ENCODE results near the gene C5AR1. TPM values are rescaled to one million over a fixed set of nuclear protein-coding genes. Genes with fewer than 3 reads are reported as not detected.
A peak's percentile ranks its signal among the peaks of the same experiment; 100 is the strongest.
"Not testable (repeated sequence)": the region's sequence is repeated elsewhere in the genome, so short reads cannot be mapped to it uniquely, and the experiment has no call there.

C5AR1 gene
- total RNA-seq, result 135 TPM
- long read RNA-seq, transcript C5AR1-201 (2 exons, 2,311 nt), result major isoform, 31 of 48 reads
- long read RNA-seq, partial matches to known transcripts, result 7 of 48 reads
- long read RNA-seq, other reads (novel, unspliced or antisense), result 10 of 48 reads

DNA sequence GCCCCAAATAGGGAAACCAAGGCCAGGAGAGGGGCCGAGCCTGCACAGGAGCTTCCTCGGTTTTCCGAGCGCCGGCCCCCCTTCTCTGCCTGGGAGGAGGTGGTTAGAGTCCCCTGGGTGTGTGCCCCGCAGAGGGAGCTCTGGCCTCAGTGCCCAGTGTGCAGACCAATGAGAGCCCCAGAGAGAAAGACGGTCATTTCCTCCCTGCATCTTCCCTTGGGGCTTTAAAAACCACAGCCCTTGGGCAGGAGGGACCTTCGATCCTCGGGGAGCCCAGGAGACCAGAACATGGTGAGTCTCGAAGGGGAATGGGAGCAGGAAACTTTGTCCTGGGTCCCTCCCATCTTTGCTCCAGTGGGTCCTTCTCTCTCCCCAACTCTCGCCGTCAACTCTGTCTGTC is at the start of gene C5AR1:
TSS of gene C5AR1 (plus strand) at position 254 of the 400 bp plus-strand sequence. CDS start at position 289, 35 bp downstream.
- no peak for DNase-seq (ENCODE audit: low spot score)

DNA sequence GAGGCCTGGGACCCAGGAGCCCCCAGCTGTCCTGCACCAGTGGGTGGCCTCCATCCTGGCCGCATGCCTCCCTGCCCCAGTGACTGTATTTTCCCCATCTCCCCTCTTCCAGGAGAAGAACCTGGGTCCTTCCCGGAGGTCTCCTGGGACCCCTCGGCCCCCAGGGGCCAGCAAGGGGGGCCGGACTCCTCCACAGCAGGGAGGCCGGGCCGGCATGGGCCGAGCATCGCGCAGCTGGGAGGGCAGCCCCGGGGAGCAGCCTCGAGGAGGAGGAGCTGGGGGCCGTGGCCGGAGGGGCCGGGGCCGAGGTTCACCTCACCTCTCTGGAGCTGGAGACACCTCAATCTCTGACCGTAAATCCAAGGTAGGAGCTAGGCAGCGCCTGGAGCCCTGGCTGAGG is 49.2 kb upstream of the C5AR1 start:
- no peak for DNase-seq (ENCODE audit: low spot score)

DNA sequence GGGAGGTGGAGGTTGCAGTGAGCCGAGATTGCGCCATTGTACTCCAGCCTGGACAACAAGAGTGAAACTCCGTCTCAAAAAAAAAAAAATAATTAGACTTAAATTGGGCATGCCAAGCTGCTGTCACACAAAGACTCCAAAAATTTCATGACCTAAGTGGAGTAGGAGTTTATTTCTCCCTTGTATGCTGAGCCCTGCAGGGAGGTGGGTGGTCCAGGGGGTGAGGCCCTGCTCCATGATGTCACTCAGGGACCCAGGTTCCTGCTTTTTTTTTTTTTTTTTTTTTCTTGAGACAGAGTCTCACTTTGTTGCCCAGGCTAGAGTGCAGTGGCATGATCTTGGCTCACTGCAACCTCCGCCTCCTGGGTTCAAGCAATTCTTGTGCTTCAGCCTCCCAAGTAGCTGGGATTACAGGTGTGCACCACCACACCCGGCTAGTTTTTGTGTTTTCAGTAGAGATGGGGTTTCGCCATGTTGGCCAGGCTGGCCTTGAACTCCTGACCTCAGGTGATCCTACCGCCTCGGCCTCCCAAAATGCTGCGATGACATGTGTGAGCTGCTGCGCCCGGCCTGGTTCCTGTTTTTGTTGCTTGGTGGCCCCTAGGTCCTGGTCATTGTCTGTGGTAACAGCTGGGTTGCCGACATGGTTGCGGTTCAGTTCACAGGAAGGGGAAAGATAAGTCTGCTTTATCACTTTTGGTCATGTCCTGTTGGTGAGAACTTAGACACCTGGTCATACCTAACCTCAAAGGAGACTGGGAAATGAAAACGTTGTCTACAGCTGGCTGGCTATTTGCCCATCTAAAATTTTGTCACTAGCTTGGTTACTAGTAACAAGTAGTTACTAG is 47.5 kb upstream of the C5AR1 start:
- DNase-seq (ENCODE audit: low spot score), result not testable (repeated sequence)

DNA sequence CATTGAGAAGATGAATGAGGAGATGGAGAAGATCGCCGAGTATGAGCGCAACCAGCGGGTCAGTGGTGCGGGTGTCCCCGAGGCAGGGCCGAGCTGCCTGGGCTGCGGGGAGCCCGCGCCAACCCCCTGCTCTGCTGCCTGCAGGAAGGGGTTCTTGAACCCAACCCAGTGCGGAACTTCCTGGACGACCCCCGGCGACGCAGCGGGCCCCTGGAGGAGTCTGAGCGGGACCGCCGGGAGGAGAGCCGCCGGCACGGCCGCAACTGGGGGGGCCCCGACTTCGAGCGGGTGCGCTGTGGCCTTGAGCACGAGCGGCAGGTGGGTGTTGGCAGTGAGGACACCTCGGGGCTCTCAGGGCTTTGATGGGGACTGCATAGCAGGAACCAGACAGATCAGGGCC is 45.0 kb upstream of the C5AR1 start:
- no peak for DNase-seq (ENCODE audit: low spot score)

DNA sequence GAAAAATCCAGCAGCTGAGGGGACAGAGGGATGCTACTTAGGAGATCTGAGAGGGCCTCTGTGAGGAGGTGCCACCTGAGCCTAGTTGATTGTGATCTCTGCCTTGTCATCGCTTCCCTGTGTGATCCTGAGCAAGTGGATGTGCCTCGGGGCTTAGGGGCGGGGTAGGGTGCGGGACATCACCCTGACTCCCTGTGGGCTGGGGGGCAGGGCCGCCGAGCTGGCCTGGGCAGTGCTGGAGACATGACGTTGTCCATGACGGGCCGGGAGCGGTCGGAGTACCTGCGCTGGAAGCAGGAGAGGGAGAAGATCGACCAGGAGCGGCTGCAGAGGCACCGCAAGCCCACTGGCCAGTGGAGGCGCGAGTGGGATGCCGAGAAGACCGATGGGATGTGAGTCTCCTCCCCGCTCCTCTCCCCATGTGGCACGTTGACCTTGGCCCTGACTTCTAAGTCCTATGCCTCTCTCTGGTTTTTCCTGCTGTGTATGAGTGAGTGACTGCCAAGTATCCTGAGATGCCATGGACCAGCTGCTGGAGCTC is 43.2 kb upstream of the C5AR1 start:
- DNase-seq (ENCODE audit: low spot score), result no peak

DNA sequence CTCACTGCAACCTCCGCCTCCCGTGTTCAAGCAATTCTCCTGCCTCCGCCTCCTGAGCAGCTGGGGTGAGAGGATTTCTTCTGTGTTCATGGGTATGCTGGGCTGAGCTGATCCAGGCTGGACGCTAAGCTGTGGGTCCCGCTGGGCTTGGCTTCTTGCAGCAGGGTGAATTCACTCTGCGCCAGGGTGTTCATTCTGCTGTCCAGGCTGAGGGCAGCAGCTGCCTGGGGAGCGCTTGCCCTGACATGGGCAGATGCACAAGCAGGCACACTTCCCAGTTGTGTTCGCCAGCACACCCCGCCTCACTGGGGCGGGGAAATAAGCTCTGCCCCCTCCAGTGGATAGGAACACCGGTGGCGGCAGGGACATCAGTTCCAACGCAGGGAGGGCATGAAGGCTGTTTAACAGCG is 42.3 kb upstream of the C5AR1 start:
- DNase-seq (ENCODE audit: low spot score), result no peak

DNA sequence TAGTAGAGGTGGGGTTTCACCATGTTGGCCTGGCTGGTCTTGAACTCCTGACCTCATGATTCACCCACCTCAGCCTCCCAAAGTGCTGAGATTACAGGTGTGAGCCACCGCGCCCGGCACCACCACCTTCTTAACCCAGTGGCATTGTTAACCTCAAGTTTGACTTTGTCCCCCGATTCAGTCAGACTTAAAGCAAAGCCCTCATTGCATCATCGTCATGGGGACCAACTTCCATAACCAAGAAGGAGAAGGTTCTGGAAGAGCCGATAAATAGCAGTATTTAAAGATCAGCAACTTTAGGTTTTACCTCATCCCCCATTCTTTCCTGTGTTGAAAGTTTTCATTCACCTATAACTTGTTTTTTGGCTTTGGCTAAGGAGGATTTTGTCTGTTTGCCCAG is 41.6 kb upstream of the C5AR1 start:
- no peak for DNase-seq (ENCODE audit: low spot score)

DNA sequence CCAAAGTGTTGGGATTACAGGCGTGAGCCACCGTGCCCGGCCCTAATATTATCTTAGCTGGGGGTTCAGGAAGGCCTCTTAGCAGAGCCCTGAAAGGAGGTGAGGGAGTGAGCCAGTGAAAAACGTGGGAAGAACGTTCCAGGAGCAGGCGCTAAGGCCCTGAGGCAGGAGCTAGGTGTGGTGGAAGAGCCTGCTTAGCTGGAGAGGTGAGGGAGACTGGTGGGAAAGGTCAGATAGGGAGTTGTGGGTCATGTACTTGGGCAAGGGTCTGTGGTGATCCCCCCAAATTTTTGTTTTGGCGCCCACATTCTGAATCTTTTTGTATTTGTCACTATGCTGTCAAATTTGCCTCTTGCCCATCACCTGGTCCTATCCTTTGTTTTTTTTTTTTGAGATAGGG is 40.1 kb upstream of the C5AR1 start:
- DNase-seq (ENCODE audit: low spot score), result no peak

DNA sequence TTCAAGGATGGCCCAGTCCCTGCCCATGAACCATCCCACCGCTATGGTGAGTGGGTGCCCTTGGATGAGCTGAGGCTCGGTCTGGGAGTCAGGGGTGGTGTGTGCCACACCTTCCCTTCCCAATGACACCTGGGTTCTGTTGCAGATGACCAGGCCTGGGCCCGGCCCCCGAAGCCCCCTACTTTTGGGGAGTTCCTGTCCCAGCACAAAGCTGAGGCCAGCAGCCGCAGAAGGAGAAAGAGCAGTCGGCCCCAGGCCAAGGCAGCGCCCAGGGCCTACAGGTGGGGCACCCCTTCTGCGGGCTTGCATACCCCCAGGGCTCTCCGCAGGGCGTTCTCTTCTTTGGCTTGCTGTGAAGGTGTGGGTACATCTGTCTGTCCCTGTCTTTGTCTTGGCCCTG is 39.3 kb upstream of the C5AR1 start:
- no peak for DNase-seq (ENCODE audit: low spot score)

DNA sequence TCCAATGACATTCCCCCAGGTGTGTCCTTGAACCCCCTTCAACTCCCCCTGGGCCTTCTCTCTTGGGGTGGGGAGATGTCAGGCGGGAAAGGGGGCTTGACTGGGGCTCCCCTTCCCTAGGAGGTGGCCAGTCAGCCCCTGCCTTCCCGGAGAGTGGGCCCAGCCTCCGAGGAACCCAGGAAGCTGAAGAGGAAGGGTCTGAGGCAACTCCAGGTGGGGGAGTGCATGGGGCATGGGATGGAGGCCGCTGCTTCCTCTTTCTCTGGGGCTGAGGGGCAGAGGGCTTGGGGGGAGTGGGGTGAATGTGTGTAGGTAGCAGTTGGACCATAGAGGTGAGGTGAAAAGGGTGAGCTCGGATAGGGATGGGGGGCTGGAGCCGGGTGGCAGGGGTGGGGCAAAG is 37.7 kb upstream of the C5AR1 start:
- no peak for DNase-seq (ENCODE audit: low spot score)

DNA sequence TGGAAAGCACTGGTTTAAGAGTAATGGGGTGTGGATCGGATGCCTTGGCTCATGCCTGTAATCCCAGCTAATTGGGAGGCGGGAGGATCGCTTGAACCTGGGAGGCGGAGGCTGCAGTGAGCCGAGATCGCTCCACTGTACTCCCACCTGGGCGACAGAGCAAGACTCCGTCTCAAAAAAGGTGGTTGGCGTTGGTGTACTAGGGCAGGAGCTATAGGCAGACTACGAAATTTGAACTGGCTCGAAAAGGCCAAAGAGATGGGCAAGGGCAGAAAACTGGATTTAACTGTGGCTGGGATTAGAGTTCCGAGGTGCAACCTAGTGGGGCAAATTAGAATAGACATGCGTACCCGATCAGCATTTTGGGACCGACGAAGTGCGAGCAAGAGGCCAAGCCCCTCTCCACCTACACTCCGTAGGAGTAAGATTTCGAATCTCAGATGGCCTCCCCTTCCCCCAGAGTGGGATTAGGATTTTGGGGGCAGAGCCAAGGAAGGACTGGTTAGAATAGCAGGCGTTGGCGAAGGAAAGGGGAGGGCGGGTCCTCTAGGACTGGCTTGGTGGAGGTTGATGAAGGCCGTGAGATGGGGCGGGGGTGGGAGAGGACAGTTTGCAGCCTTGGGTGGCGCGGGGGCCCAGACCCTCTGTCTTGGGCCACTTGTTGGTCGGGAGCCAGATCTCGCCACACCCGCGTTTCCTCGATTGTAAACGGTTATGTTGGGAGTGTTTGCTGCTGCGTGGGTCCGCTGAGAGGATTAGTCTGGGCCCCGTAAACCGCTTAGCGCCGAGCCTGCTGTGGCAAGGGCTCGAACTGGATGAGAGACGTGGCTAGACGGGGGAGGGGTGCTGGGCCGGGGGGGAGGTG is 37.0 kb upstream of the C5AR1 start:
- DNase-seq (ENCODE audit: low spot score), result no peak

DNA sequence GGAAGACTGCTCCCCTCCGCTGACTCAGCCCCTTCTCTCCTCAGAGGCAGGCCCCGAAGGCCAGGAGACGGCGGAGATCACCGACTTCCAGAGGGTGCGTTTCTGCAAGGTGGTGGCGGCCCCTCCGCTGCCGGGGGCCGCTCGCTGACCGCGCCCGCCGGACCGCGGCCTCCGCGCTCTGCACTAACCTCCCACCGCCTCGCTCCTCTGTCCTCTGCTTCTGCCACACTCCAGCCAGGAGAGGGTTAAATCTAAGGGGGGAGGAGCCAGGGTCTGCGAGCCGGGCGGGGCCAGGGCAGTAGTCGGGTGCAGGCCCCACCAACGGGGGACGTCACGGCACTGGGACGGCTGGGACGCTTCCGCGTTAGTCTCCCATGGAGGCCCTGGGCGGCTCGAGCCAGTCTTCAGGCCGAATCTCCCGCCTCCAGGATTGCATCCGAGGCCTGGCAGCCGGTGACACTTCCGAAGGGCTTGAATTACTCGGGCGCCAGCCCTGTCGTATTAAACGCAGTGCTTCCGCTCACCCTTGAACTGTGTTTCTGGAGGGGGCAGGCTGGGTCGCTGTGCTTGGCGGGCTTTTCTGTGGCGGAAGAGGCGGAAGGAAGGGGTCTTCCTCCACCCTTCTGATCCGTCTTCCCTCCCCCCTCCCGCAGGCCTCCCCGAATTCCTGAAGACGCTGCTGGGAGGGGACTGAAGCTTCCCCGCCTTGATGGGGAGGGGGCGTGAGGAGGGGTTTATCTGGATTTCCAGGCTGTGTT is 36.2 kb upstream of the C5AR1 start:
- peak; percentile 98 for DNase-seq (ENCODE audit: low spot score)

DNA sequence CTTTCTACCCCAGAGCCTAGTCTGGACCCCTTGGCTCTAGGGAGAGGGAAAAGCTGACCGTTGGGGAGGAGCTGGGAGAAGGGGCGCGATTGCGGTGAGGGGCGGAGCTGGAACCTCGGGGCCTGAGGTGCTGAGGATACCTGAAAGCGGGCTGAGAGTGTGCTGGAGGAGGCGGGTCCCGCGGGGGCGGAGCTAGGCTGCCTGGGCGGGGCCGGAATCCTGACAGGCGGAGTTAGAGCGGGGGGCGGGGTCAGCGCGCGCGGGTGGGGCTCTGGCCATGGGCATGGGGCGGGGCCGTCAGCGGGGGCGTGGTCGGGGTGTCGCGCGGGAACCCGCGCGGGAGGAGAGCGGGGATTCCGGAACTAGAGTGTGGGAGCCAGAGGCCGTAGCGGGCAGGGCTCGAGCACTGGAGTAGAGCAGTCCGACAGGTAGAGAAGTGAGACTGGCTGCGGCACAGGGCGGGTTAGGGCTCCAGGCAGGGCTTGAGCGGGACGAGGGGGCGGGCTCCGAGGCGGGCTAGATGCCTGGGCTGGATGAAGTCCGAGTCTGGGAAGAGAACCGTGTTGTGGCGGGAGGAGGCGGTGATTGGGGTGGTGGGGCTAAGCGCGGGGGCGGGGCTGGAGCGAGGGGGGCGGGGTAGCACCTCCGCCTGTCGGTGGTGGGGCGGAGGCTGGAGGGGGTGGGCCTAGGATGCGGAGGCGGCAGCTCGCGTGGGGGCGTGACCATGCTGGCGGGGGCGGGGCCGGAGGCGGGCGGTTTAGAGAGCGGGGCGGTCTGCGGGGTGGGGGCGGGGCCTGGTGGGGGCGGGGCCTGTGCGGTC is 35.4 kb upstream of the C5AR1 start, which contains the start of gene INAFM1:
TSS of gene INAFM1 (plus strand) at position 815 of the 820 bp plus-strand sequence. CDS start 35 bp downstream, outside the sequence.
- peak; percentile 100 for DNase-seq (ENCODE audit: low spot score)

DNA sequence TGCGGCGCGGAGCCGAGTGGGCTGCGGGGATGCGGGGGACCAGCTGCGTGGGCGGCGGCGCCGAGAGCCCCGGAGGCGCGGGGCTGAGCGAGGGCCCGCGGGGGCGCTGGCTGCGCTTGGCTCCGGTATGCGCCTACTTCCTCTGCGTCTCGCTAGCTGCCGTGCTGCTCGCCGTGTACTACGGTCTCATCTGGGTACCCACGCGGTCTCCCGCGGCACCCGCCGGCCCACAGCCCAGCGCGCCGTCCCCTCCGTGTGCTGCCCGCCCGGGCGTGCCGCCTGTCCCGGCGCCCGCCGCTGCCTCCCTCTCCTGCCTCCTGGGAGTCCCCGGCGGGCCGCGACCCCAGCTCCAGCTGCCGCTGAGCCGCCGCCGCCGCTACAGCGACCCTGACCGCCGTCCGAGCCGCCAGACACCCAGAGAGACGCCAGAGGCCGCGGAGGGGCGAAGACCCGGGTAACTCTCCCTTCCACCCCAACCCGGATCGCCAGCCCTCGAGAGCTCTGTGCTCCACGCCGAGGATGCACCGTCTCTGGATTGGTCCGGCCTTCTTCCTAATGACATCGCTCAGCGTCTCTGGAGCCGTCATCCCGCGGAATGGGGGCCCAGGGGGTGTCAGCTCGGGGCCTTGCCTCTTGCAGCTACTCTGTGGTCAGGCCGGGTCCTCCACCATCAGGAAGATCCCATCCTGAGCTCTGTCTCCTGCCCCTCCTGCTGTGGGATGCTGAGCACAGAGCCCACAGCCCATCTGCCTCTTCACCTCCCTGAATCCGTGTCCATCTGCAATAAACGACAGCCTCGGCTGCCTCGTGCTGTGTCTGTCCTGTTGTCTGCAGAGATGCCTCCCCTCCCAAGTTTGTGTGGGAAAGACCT is 34.5 kb upstream of the C5AR1 start:
- peak; percentile 92 for DNase-seq (ENCODE audit: low spot score)

DNA sequence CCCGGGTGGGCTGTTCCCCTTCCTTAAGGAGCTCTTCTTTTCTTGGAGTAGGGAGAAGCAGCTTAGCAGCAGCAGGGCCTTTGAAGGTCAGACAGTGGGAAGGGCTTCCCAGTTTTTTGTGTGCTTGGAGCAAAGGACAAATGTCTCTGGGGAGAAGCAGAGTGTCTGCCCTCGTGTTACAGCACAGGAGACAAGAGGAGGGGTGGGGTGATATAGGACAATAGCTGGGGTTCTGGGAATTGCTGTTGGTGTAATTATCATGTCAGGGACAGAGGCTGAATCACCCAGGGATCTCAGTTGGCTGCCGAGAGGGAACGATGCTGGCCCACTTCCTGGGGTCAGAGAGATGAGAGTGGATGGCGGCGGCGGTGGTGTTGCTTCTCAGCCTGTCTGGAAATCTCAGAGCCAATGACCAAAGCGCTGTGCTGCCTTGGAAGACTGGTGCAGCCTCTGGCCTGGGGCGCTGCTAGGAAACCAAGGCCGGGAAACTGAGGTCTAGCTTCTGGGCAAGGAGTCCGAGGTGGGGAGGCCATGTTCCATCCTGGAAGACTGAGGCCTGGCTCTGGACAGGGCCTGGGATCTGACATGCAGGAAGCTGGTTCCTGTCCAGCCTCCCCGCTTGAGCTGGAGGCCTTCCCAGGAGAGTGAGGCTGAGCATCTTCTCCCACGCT is 33.7 kb upstream of the C5AR1 start:
- DNase-seq (ENCODE audit: low spot score), result no peak

DNA sequence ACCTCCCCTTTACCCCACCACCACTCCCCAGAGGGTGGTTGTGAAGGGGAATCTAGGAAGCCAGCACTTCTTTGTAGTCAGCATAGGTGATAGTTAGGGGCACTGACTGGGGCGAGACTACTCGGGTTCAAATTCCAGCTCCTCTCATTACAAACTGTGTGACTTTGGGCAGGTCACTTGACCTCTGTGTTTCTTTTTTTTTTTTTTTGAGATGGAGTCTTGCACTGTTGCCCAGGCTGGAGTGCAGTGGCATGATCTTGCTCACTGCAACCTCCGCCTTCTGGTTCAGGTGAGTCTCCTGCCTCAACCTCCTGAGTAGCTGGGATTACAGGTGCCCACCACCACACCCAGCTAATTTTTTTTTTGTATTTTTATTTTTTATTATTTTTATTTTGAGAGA is 33.1 kb upstream of the C5AR1 start:
- DNase-seq (ENCODE audit: low spot score), result not testable (repeated sequence)

DNA sequence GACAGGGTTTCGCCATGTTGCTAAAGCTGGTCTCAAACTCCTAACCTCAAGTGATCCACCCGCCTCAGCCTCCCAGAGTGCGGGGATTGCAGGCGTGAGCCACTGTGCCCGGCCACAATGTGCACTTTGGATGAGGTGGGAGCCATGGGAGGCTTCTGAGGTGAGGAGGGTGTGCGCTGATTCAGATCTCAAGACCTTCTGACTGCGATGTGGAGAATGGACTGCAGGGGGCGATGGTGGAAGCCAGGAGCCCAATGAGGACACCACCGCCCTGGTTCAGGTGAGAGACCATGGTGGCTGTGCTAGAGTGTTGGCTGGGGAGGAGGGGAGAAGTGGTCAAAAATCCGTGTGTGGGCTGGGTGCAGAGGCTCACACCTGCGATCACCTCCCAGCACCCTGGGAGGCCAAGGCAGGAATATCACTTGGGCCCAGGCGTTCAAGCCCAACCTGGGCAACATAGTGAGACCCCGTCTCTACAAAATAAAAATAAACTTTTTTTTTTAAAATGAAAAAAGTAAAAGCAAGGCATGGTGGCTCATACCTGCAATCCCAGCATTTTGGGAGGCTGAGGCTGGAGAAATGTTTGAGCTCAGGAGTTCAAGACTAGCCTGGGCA is 29.4 kb upstream of the C5AR1 start:
- DNase-seq (ENCODE audit: low spot score), result no peak

Measured in mesenteric fat pad (tissue), 1 donor.